CD1c-positive myeloid dendritic cell (primary cell): Measurements from ENCODE around the gene NR2E1.

Source experiments
- DNase-seq: peaks from one replicate; pipeline ENCODE4 v3.0.0-alpha.2; 2016; ENCODE audit errors: extremely low spot score

Gene NR2E1

DNA sequence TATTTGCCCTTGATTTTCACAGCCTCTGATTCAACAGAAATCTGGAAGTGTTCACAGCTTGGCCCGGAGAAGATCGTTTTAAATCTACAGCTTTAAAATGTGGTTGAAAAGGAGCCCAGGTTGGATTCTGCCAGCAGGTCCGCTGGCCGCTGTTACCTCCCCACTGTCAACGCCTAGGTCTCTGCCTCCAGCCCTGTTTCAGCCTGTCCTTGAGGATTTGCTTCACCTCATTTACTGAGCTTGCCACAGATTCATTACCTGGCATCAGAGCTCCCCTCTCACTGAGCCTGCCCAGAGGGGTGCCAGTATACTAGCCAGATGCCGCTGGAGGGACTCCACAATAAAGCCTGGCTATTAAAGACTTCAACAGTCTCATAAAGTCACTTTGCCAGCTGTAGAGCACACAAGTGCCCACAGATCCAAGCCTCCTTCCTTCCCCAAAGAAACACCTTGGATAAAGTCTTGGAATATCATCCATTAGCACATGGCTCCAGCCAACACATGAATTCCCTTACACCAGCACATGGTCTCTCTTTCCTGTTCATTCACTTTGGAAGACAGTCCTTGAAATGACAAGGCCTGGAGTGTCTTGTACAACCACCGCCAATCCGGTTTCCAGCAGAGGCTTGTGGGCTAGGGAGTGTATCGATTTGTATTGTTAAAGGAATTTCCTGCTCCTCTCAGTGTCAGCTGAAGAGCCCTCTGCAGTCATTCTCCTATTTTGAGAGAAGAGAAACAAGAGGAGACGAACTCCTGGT, 9.5 kb upstream of the NR2E1 start:
- DNase-seq: no peak

DNA sequence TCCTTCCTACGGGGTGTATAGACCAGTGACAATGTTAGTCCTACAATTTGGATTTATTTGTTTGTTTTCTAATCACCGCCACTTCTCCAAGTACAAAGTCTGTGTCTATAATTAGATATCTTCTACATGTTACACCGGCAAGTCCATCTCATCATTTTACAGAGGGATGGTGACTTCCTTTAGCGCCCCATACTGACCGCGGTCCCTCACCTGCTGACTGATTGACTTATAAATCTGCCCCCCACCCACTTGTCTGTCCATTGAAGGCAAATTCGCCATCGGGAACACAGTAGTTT, 8.9 kb upstream of the NR2E1 start:
- DNase-seq: no peak

DNA sequence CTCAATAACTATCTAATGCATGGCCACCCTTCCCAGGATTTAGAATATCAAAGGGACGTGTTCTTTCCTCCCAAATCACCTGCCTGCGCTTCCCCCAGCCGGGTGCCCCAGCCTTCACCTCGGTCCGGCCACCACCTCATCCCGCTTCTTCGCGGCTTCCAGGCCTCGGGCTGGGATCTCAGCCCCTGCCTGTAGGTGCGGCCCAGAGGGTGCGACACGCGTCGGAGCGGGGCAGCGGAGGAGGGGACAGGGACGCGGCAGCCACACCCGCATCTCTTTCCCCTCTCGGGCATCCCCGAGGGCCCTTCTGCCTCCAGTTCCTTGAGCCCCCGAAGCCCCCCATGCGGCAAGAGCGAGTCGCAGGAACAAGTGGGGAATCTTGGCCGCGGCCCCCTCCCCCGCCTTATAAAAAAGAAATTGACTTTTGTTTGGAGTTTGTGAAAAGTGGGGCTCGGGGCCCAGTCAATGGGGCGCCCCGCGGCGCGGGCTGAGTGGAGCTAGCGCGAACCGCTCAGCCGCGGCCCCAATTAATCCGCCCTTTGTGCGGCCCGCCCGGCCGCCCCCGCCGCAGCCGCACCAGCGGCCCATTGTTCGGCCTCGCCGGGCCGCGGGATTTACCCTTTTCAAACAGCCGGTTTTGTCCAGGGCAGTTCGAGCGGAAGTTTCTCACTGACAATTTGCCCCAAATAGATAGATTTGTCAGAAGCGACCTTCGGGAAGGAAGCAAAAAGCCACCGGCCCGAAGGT, 8.4 kb upstream of the NR2E1 start:
- no peak for DNase-seq

DNA sequence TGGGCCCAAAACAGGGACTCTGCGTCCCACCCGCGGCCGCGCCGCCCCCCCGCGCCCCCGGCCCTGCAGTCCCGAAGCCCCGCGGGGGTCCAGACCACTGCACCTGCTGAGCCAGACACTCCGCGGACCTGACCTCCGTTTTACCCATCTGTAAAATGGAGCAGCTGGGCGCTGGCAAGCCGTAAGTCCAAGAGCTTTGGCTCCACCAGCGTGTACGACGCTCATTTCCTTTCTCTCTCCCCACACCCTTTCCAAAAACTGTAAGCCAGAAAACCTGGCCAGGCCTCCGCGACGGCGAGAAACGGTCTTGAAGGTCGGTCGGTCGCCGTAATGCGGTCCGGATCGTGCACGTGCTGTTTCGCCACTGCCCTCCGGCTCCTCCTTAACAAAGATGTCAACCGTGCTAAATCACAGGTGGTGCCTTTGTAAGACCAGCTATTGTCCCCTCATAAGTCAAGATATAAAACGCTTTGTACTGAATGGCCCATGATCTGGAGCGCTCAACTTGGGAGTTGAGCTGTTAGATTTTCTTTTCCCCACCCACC, 7.8 kb upstream of the NR2E1 start:
- no peak for DNase-seq

DNA sequence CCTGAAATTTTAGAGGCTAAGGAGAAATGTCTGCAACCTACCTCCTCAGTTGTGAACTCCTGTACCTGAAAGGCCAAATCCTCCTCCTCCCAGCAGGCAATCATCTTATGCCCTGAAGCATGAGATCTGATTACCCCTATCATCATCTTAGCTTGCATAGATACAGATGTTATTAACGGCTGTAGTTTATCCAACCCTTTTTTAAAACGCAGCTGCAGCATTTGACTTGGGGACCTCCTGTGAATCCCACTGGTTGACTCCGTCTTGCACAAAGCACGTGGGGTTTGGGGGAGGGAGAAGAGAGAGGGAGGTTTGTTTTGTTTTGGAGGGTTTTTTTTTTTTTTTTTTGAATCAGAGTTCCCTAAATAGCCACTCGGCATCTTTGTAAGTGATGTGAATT, 5.8 kb upstream of the NR2E1 start:
- DNase-seq: no peak

DNA sequence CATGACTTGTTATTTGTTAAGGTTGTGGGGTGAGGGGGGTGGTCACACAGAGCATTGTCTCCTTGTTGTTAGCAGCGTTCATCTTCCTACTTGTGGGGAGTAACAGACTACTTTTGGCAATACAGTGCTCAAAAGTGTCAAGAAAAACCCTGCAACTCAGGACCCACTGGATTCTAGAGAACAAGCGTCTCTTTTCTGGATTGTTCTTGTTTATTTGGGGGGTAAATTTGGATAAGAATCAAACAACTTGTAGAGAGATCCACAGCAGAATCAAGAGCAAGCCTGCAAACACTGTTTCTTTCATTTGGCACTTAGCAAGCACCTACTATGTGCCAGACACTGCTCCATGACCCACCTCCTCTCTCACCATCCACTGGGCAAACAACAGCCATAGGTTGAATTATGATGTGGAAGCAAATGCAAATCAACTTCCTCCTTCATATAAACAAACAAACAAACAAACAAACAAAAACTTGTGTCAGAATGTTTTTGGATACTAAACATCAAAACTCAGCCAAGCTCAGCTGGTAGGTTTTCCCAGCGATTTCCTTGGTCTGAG, 4.0 kb upstream of the NR2E1 start:
- no peak for DNase-seq

DNA sequence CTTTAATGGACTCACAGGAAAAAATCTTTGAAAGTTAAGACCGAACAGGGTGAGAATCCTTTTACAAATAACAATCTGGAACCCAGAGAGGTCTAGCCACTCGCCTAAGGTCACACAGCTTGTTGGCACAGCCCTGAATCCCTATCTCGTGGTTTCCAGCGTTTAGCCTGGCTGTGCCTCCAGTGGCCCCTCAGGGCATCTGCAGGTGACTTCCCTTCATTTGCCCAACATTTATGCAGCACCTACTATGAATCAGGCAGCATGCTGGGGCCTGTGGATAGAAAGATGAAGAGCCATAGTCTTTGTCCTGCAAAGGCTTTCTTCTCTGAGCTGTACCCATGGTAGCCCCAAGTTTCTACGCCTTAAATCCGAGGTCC, 2.6 kb upstream of the NR2E1 start:
- DNase-seq: no peak

DNA sequence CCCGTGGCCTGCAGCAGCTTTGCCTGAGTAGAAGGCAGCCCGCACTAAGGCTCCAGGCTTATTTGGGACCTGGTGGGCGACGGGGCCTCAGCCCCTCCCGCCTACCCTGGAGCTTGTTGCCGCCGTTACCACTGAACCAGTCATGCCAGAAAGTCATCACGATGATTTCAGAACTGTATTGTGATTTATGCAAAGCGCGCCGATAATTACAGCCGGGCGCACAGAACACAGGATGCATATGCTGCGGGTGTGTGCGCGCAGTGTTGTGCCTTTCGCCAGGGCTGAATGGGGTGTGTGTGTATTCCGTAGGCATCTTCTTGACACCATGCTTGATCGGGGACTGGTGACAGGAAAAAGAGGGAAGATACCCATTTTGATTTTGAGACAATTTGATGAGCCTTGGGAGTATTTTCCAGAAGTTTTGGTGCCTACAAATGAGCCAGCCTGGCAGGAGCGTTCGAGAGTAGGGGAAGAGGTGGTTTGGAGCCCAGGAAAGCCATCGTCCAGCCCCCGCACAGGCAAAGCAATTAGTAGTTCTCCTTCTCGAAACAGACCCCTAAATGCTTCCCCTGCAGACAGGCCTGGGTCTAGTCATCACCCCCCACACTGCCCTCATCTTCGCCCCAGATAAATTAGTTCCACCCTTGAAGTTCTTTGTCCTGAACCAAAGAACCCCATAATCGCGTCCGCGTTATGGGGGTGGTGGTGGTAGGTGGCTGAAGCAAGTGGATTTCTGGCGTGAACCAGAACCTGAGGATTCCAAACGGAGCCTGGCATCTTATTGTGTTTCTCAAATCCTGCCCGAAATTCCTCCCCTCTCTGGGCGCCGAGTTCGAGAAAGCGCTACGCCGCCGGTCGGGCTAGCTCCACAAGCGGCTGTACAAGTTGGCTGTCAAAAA, 1.9 kb upstream of the NR2E1 start:
- DNase-seq: no peak

DNA sequence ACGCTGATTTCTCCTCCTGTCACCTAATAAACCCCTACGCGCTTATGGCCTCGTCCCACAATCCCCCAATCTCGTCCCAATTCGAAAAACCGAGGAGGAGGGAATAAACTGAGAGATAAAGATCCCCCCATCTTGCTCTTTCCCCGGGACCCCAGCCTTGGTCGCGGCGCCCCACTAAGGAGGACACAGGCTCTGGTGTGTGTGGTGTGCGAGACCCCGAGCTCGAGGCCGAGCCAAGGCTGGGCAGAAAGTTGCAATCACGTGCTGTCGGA, 1.3 kb upstream of the NR2E1 start:
- DNase-seq: no peak

DNA sequence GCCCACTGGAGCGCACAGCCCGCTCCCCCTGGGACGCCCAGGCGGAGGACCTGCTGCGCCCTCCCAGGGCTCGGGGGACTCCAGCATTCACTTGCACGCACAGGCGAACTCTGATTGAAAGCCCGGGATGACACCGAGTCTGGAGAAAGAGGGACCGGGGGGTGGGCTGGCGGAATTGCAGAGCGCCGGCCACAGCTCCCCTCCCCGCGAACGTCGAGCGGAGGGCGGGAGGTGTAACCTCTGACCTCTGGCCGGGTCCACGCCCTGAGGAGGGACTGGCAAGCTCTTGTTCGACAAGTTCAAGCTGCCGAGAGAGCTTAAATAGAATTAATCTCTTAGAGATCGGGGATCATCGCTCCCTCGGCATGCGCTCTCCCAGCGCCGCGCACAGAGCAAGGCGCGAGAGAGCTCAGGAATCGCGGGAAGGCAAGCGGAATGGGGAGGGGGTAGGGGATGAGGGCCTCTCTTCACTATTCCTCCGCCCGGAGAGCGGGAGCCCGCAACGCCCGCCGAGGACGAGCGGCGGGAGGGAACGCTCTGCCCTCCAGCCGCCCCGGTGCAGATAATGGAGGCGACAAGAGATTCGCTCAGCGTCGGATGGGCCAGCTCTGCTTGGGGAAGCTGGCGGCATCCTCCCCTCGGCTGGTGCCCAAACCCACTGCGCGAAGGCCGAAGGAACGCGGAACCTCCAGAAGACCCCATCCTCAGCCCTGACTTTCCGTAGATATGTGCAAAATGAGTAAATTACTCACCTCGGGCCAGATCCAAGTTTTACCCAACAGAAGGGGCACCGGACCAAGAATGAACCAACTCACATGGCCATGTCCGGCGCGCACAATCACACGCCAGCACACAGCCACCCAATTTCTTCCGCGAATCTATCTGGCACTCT, 761 bp upstream of the NR2E1 start:
- no peak for DNase-seq

DNA sequence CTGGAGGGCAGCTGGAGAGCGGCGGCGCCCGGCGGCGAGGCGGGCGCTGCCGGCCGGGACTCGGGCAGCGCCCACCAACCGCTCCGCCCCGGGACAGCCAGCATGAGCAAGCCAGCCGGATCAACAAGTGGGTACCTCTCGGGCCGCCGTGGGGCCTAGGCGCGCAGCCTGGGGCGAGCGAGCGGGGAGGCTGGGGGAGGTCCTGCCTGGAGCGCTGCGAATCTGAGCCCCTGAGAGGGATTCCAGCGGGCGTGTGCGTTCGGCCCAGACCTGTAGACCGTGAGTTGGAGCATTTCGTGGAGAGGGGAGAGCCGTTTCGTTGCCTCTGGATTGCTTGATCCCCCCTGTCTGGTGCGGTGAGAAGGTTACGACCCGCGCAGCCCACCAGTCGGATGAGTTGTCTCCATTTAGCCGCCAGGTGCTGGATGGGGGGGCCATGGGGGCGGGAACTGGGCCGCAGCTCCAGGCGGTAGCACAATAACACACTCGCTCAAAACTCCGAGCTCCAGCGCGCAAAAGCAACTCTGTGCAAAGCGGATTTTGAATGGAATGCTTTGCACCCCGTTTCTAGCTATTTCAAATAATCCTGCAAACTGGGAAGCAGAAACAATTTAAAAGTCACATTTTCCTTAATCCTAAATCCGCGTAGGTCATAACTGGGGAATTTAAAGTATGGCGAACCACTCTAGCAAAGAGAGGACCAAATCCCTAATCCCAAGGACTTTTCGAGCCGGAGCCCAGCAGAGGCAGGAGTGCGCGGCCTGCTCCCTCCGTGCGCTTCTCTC, 1.0 kb downstream of the NR2E1 start:
- DNase-seq: no peak

DNA sequence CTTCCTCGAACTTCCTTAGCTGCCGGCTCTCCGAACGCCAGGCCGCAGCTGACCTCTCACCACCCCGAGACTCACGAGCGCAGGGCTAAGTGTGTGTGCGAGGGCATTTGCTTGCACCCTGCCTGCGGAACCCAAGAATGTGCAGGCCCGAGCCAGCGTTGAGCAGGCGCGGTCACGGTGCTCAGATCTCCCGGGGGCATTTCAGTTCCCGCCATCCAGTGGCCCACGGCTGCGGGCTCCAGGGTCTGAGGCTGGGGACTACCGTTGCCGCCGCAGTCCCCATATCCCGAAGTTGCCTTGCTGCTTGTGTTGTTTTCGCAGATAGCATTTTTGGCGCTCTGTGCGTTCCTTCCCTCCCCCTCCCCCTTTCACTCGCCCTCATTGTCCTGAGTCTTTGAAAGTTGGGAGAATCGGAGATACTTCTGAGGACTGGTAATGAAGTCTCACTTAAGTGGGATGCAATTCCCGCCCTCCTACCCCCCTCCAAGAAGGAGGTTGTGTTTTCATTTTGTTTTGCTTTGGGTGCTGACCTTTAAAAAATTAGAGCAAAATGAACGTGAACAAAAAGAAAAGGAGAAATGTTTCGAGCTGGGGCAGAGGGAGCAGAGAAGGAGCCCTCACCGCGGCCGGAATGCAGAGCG, 1.7 kb downstream of the NR2E1 start:
- no peak for DNase-seq

DNA sequence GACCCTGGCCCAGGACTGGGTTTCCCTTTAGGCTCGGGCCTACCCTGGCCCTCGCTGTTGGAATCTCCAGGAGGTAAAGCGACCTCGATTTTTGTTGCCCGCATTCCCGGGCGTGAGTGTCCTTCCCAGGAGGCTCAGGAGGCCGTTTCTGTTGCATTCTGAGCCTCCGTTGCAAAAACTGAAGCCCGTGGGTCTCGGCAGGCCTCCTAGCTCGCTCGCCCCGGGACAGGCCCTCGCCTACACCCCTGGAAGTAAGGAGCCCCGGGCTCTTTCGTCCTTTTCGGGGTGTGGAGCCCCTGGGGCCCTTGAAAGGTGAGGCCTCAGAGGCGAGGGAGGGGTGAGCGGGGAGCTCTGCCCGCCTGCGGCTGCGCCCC, 2.3 kb downstream of the NR2E1 start:
- no peak for DNase-seq

DNA sequence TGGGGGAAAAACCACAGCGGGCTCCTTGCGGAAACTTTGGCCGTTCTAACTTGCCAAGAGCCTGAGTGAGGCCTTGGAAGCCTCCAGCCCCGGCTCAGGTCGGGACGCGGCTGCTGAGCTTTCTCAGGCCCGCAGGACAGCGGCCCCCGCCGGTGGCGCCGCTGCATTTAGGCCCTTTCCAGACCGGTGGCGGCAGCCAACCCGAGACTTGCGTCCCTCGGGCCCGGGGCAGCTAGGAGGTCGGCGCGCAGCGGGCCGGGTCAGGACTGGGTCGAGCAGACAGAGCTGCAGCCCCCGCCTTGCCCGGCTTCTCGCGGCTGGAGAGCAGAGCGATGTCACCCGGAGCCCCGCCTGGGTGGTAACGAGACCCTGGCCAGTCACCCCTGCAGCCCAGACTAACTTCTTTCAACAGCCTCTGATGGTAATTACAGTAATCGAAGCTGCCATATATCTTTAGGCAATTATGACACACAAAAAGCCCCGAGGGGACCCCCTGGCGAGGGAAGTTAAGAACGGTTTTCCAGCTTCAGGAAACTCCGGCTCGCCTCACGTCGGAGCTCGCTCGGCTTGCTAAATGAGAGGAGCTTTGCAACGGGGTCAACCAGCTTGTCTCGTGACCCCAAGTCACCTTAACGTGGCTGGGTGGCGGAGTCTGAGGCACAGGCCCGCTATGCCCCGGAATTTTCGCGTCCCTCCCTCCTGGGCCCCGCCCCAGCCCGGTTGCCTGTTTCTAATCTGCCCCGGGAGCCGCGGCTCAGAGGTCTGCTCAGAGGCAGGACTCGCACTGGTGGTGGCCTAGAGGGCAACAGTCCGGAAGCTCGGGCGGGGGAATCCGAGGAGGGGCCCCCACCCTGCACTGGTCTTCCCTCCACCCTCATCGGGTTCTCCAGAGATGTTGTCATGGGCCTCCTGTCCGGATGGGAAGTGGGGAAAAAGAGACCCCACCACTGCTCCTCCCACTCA, 3.0 kb downstream of the NR2E1 start:
- peak; percentile 35 for DNase-seq

DNA sequence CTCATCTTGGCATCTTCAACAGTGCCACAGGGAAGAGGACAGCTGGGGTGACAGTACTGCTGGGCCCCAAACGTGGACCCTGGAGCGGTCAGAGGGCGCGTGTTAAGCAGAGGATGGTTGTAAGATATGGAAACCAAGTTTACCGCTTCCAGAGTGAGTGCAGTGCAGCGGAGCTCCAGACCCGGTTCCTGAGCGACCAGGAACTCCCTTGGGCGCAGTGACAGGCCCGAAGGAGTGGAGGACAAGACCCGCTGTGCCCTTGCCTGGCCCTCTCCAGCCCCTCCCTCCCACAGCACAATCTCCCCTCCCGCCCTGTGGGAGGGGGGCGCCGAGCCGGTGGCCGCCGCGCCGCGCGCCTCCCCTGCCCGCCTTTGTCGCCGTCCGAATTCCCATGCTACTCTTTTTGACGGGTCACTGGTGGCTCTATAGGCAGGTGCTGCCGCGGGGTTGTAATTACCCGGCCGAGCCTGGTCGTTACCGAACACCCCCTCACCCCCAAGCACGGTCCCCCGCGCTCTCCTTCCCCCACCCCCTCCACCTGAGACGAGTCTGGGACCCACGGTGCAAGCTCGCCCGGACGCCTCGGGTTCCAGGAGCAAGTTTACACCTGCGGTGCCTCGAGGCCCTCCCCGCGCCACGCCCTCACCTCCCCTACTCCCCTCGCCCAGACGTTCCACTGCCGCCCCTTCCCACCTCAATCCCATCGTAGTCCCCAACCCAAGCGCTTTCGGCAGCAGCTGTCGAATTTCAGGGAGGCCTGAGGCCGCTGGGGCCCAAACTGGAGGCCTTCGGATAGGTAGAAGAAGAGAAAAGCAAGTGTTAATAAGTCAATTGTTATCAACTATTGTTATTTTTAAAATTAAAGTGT, 3.9 kb downstream of the NR2E1 start:
- DNase-seq: no peak

DNA sequence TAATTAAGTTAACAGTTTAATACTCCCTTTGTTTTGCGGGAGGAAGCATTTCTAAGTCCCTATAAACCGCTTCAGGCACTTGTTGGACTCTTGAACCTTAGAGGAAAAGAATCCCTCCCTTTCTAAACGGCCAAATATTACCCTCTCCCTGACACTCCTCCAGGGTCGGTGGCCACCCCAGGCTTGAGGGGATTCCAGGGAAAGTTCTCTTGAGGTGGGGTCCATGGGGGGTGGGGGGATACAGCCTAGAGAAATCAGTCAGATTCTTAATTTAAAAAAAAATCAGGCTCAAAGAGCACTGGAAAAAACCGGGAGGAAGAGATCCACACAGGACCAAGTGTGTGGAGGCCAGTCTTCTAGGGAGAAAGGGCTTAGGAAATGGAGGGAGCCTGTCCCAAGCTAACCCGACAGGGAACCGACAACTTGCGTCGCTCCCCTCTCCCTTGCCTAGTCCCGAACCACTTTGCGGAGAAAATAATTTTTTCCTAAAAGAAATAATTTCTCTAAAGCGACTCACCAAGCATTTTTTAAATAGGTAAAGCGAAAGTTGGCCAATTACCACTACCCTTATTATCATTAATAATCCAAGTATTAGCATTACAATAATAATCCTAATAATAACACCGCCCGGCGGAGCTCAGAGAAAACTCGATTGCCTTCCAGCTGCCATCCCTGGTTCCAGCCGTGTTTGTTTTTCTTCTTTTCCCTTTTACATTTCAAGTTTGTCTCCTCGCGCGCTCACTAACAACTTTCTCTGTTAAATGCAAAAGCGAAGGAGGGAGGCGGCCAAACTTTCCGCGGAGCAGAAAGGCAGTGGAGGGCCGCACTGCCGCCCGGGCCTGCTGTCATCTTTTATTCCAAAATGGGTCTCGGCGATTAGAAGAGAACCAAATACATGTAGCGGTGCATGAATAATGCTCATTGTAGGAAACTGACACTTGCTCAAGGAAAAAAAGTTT, 4.8 kb downstream of the NR2E1 start:
- DNase-seq: no peak
